CD8-positive, alpha-beta memory T cell (primary cell): ENCODE data around the gene HSD17B14. TPM values are rescaled to one million over a fixed set of nuclear protein-coding genes. Genes with fewer than 3 reads are reported as not detected.

ENCODE experiments used
- CTCF ChIA-PET: fragments of 350-600 bp; sonication (Branson Sonifier 250); formaldehyde crosslinking; loops from one replicate; lab custom pipeline; 2021; ENCODE audit warnings: antibody characterized with exemption; lab: Charles Lee
- POLR2A ChIA-PET: fragments of 350-600 bp; sonication (Branson Sonifier 250); formaldehyde crosslinking; loops from one replicate; lab custom pipeline; 2021; ENCODE audit warnings: antibody characterized with exemption; lab: Charles Lee
- DNase-seq, 5 donors: peaks; one replicate each; pipeline versions ENCODE4 v3.0.0 to v3.0.0-alpha.2; 2020 to 2022; ENCODE audit warnings: mixed read lengths in 1 of 5
- H3K27ac ChIP-seq: one replicate; pipeline ENCODE4 v1.7.0; 2013; ENCODE audit warnings: low read depth, mild to moderate bottlenecking, low read length, moderate library complexity
- H3K27me3 ChIP-seq: 2 replicates; pipeline ENCODE4 v1.7.0; 2013; ENCODE audit warnings: low read length, mild to moderate bottlenecking; ENCODE audit not compliant: insufficient read depth, poor library complexity, severe bottlenecking
- H3K36me3 ChIP-seq: 2 replicates; pipeline ENCODE4 v1.7.0; 2013; ENCODE audit warnings: mild to moderate bottlenecking, low read length, moderate library complexity; ENCODE audit not compliant: insufficient read depth
- H3K4me1 ChIP-seq: 2 replicates; pipeline ENCODE4 v1.7.0; 2013; ENCODE audit warnings: mild to moderate bottlenecking, low read length, moderate library complexity; ENCODE audit not compliant: insufficient read depth
- H3K4me3 ChIP-seq: 2 replicates; pipeline ENCODE4 v1.7.0; 2013; ENCODE audit warnings: mild to moderate bottlenecking, low read length
- H3K9me3 ChIP-seq: 2 replicates; pipeline ENCODE4 v1.7.0; 2013; ENCODE audit warnings: mild to moderate bottlenecking, low read length
- H3K27ac Mint-ChIP-seq, 8 donors: one replicate each; pipeline ENCODE4 v1.8.0; 2020 to 2021; ENCODE audit warnings: mixed read lengths in 8 of 8, mild to moderate bottlenecking in 6 of 8, inconsistent platforms in 3 of 8, moderate library complexity in 3 of 8
- H3K27me3 Mint-ChIP-seq, 2 donors: one replicate each; pipeline ENCODE4 v1.8.0; 2020 to 2021; ENCODE audit warnings: mixed read lengths in 2 of 2, mild to moderate bottlenecking in 1 of 2, moderate library complexity in 1 of 2
- H3K36me3 Mint-ChIP-seq, 3 donors: one replicate each; pipeline ENCODE4 v1.8.0; 2020 to 2021; ENCODE audit warnings: mixed read lengths in 3 of 3, inconsistent platforms in 1 of 3, mild to moderate bottlenecking in 1 of 3
- H3K4me1 Mint-ChIP-seq, 3 donors: one replicate each; pipeline ENCODE4 v1.8.0; 2020 to 2021; ENCODE audit warnings: mixed read lengths in 3 of 3, inconsistent platforms in 1 of 3, mild to moderate bottlenecking in 1 of 3
- H3K4me3 Mint-ChIP-seq, 7 donors: one replicate each; pipeline ENCODE4 v1.8.0; 2020 to 2021; ENCODE audit warnings: mixed read lengths in 7 of 7, mild to moderate bottlenecking in 6 of 7, moderate library complexity in 4 of 7, inconsistent platforms in 2 of 7
- H3K9me3 Mint-ChIP-seq, 5 donors: one replicate each; pipeline ENCODE4 v1.8.0; 2020 to 2022; ENCODE audit warnings: mixed read lengths in 5 of 5, mild to moderate bottlenecking in 3 of 5, moderate library complexity in 2 of 5, inconsistent platforms in 1 of 5
- polyA plus RNA-seq: library from polyadenylated mRNA; unstranded; fragments of 300-500 nt; fragmentation: Illumina TruSeq; gene quantifications from one replicate; pipeline ENCODE4 v1.2.3, GENCODE V29; 2021
- total RNA-seq, 2 experiments: library from RNA; stranded (reverse); gene quantifications; one replicate each; pipeline ENCODE4 v1.2.3, GENCODE V29; 2021

HSD17B14 gene
- total and polyA plus RNA-seq, 3 experiments from 2014 or later, result 0.18 to 1.1 (median 0.37) TPM

DNA sequence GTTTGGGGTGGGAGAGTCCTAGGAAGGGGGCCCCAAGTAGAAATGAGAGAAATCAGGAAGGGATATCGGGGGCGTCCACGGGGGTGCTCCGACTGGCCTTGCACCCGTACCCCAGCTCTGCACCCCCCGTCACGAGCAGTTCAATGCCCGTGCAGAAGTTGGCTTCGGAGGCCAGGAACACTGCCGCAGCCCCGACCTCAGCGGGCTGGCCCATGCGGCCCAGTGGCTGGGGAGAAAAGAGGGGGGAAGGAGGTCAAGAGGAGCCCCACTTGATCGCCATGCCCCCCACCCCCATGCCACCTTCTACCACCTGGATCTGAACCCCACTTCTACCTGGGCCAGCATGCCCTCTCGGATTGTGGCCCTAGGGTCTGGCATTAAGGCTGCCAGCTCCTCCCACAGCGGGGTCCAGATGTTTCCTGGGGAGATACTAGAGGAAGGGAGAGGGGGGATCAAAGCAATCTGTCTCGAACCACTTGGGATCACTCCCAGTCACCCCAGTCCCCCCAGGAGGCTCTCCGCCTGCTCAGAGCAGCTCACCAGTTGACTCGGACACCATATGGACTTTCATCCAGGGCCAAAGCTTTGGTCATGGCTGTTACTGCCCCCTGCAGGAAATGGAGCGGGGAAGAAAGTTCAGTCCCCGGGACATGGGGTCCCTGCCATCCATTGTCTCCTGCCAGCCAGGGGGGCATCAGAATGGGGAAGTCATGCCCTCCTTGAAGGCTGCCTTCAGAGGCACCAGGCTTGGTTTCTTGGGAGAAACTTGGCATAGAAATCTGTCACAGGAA lies 23.0 kb downstream of the HSD17B14 start:
- no peaks in the 10 kb centered on the region for H3K9me3 Mint-ChIP-seq
- H3K27ac Mint-ChIP-seq, result peak overlapping the region in 2 of 8 donors; percentile 32 to 82
- Histone ChIP-seq H3K9me3 (no peaks in the 10 kb centered on the region), H3K36me3 (no peaks in the 10 kb centered on the region), H3K4me1 (peaks cover 15% of the 10 kb centered on the region), H3K27me3 (no peaks in the 10 kb centered on the region), H3K4me3 (no peak overlapping the region), H3K27ac (no peak overlapping the region)
- H3K27me3 Mint-ChIP-seq, result no peaks in the 10 kb centered on the region
- H3K36me3 Mint-ChIP-seq, result no peaks in the 10 kb centered on the region
- H3K4me1 Mint-ChIP-seq, result peaks cover 19 to 32% (median 28%) of the 10 kb centered on the region in 3 donors
- ChIA-PET CTCF (interaction anchor here (1.0 to 4.2 kb wide), 3 partner anchors 11 to 30 kb away, joined by 3 to 18 read pairs (median 11); no protein-coding TSS in a partner anchor), POLR2A (no interaction called here)
- no peak for DNase-seq
- peak overlapping the region in 2 of 7 donors; percentile 82 for H3K4me3 Mint-ChIP-seq

DNA sequence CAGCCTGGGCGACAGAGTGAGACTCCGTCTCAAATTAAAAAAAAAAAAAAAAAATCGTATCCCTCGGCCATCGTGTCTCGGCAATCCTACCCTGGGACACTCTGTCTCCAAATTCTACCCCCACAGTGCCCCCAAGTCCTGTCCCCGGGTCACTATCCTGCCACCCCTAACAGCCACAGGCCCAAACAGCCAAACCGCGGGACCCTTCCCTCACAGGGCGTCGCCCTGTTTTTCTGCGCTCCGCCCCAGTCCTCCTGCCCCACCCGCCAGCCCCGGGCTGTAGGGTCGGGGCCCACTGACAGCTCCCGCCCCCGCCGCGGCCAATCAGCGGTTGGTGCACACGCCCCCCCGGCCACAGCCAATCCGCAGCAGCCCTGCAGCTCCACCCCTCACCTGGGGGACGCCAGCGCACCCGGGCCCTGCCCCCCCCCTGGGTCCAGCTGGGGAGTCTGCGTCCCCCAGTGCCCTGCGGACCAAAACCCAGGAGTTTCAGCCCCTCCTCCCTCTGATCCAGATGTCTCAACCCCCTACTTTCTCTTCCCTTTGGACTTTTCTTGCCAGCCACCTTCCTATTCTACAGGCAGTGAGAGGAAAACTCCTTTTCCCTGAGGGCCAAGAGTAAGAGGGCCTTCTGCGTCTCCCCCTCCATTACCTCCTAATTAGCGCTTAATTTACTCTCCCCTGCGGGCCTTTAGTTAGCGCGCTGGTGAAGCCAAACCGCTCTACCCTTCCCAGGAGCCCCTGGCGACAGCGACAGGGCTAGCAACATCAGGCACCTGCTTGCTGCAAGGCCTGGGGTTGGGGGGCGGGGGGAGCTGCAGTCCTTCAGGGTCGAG lies 24.0 kb downstream of the HSD17B14 start:
- Histone ChIP-seq H3K27ac (peak overlapping the region; percentile 59), H3K4me1 (peaks cover 18% of the 10 kb centered on the region), H3K27me3 (no peaks in the 10 kb centered on the region), H3K36me3 (no peaks in the 10 kb centered on the region), H3K4me3 (no peak overlapping the region), H3K9me3 (no peaks in the 10 kb centered on the region)
- Mint-ChIP-seq H3K4me3 (peak overlapping the region; percentile 76 to 91 (median 82)), H3K4me1 (peaks cover 22 to 32% (median 28%) of the 10 kb centered on the region in 3 donors), H3K27ac (peak overlapping the region; percentile 38 to 82 (median 68)), H3K36me3 (peaks cover 0 to 3% (median 0%) of the 10 kb centered on the region in 3 donors), H3K27me3 (no peaks in the 10 kb centered on the region), H3K9me3 (no peaks in the 10 kb centered on the region)
- ChIA-PET CTCF (interaction anchor here (1.0 to 4.2 kb wide), 3 partner anchors 10 to 31 kb away, joined by 3 to 18 read pairs (median 11); no protein-coding TSS in a partner anchor), POLR2A (interaction anchor here (1.4 kb wide), 1 partner anchor 17 kb away, joined by 4 read pairs; no protein-coding TSS in a partner anchor)
- peak; percentile 35 to 66 (median 55) for DNase-seq

DNA sequence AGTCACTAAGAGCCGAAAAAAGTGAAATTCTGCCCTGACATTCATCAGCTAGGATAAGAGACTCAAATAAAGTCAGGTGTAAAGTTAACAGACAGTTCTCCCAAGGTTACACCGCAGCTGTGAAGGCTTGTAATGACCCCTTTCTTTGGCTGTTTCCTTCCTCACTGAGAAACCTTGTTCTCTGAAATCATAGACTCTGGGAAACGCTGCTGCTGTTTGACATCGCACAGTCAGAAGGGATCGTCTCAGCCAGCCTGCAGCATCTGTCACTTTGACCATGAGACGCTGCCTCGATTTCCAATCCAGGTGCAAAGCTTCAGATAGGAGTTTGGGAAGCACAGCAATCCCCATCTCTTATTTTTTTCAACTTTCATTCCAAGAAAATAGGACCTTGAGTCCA lies 26.1 kb downstream of the HSD17B14 start:
- no peaks in the 10 kb centered on the region for H3K36me3 ChIP-seq

DNA sequence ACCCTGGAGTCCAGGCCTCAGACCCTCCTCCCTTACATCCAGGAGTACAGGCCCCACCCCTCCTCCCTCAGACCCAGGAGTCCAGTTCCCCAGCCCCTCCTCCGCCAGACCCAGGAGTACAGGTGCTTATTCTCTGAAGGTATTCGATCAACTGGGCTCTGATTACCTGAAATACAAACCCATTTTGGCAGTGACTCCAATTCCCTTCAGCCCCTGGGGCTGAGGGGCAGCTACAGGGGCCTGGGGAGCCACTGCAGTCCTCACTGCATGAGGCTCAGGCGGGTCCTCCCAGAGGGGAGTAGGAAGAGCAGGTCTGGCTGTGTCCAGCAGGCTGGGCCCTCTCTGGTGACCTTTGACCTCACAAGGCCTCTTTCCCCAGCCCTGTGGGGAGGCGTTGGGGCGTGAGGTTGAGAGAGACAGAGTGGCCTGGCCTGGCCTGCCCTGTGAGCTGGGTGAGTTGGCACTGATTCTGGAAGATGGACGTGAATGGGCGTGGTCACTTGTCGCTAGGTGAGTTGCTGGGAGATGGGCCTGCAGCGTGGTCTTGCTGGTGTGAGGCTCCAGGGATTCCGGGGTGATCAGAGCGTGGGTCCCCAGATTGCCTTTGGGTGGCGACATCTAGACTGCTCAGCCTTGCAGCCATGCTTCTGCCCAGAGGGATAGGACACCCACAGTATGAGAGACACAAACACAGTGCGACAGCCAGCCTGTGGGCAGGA lies 28.5 kb downstream of the HSD17B14 start:
- CTCF ChIA-PET, result interaction anchor here (0.6 to 1.8 kb wide), 3 partner anchors 12 to 158 kb away, joined by 3 to 6 read pairs (median 3); partner anchors contain the start of gene HSD17B14
- POLR2A ChIA-PET, result interaction anchor here (0.9 kb wide), 1 partner anchor 12 kb away, joined by 3 read pairs; no protein-coding TSS in a partner anchor
- H3K36me3 Mint-ChIP-seq, result peaks cover 0 to 3% (median 0%) of the 10 kb centered on the region in 3 donors
- DNase-seq, result no peak
- peak overlapping the region in 2 of 8 donors; percentile 9 to 83 for H3K27ac Mint-ChIP-seq
- H3K9me3 Mint-ChIP-seq, result no peaks in the 10 kb centered on the region
- no peaks in the 10 kb centered on the region for H3K27me3 Mint-ChIP-seq
- Histone ChIP-seq H3K4me1 (peaks cover 13% of the 10 kb centered on the region), H3K27ac (no peak overlapping the region), H3K36me3 (no peaks in the 10 kb centered on the region), H3K9me3 (no peaks in the 10 kb centered on the region), H3K4me3 (no peak overlapping the region), H3K27me3 (no peaks in the 10 kb centered on the region)
- peak overlapping the region in 4 of 7 donors; percentile 37 to 83 (median 50) for H3K4me3 Mint-ChIP-seq
- peaks cover 21 to 27% (median 25%) of the 10 kb centered on the region in 3 donors for H3K4me1 Mint-ChIP-seq

More for the DNA sequence above, 26.1 kb downstream of the HSD17B14 start:
- no peaks in the 10 kb centered on the region for H3K27me3 ChIP-seq
- peaks cover 0 to 3% (median 0%) of the 10 kb centered on the region in 3 donors for H3K36me3 Mint-ChIP-seq
- H3K9me3 ChIP-seq, result no peaks in the 10 kb centered on the region
- H3K27ac Mint-ChIP-seq, result peak overlapping the region in 6 of 8 donors; percentile 2 to 84 (median 68)
- H3K27me3 Mint-ChIP-seq, result no peaks in the 10 kb centered on the region
- no peaks in the 10 kb centered on the region for H3K9me3 Mint-ChIP-seq
- no peak for DNase-seq
- H3K27ac ChIP-seq, result peak overlapping the region; percentile 59
- peaks cover 13% of the 10 kb centered on the region for H3K4me1 ChIP-seq
- peak overlapping the region; percentile 84 for H3K4me3 ChIP-seq
- CTCF ChIA-PET, result interaction anchor here (1.1 to 4.2 kb wide), 5 partner anchors 16 to 32 kb away, joined by 3 to 18 read pairs (median 4); partner anchors contain the start of gene HSD17B14
- POLR2A ChIA-PET, result interaction anchor here (0.6 to 0.7 kb wide), 2 partner anchors 14 to 363 kb away, joined by 3 read pairs; no protein-coding TSS in a partner anchor
- peaks cover 24 to 28% (median 27%) of the 10 kb centered on the region in 3 donors for H3K4me1 Mint-ChIP-seq
- H3K4me3 Mint-ChIP-seq, result peak overlapping the region; percentile 62 to 91 (median 84)

- no peaks in the 10 kb centered on the region for H3K9me3 ChIP-seq
- peaks cover 13% of the 10 kb centered on the region for H3K4me1 ChIP-seq
- Mint-ChIP-seq H3K9me3 (no peaks in the 10 kb centered on the region), H3K27me3 (no peaks in the 10 kb centered on the region), H3K27ac (peak overlapping the region in 5 of 8 donors; percentile 28 to 76 (median 41)), H3K4me3 (peak overlapping the region in 1 of 7 donors; percentile 54), H3K36me3 (peaks cover 0 to 3% (median 0%) of the 10 kb centered on the region in 3 donors), H3K4me1 (peaks cover 16 to 19% (median 18%) of the 10 kb centered on the region in 3 donors)
- H3K4me3 ChIP-seq, result no peak overlapping the region
- H3K27ac ChIP-seq, result no peak overlapping the region
- CTCF ChIA-PET, result interaction anchor here (0.6 to 1.8 kb wide), 2 partner anchors 11 to 29 kb away, joined by 3 to 6 read pairs; partner anchors contain the start of gene HSD17B14
- no peaks in the 10 kb centered on the region for H3K36me3 ChIP-seq
- POLR2A ChIA-PET, result interaction anchor here (0.6 to 0.9 kb wide), 2 partner anchors 11 to 167 kb away, joined by 3 read pairs; no protein-coding TSS in a partner anchor
- no peak for DNase-seq
- no peaks in the 10 kb centered on the region for H3K27me3 ChIP-seq
Observed at GRCh38 chr19:48806818-48807589, 29.3 kb downstream of the HSD17B14 start.

- ChIA-PET POLR2A (interaction anchor here (0.6 kb wide), 1 partner anchor 167 kb away, joined by 3 read pairs; no protein-coding TSS in a partner anchor), CTCF (interaction anchor here (1.8 kb wide), 1 partner anchor 11 kb away, joined by 6 read pairs; no protein-coding TSS in a partner anchor)
- Mint-ChIP-seq H3K27ac (peak overlapping the region in 5 of 8 donors; percentile 2 to 76 (median 46)), H3K4me1 (peaks cover 16 to 18% (median 17%) of the 10 kb centered on the region in 3 donors), H3K36me3 (peaks cover 0 to 3% (median 0%) of the 10 kb centered on the region in 3 donors), H3K27me3 (no peaks in the 10 kb centered on the region), H3K9me3 (no peaks in the 10 kb centered on the region), H3K4me3 (peak overlapping the region in 1 of 7 donors; percentile 54)
- DNase-seq, result peak in 4 of 5 donors; percentile 20 to 54 (median 34)
- no peaks in the 10 kb centered on the region for H3K36me3 ChIP-seq
- H3K4me3 ChIP-seq, result no peak overlapping the region
- no peaks in the 10 kb centered on the region for H3K27me3 ChIP-seq
- no peak overlapping the region for H3K27ac ChIP-seq
- no peaks in the 10 kb centered on the region for H3K9me3 ChIP-seq
- peaks cover 13% of the 10 kb centered on the region for H3K4me1 ChIP-seq
Observed at GRCh38 chr19:48806518-48806817, 29.8 kb downstream of the HSD17B14 start.
